GM19025 (cell line): Measurements from ENCODE around the gene TEKT5.
"Not testable (repeated sequence)": the region's sequence is repeated elsewhere in the genome, so short reads cannot be mapped to it uniquely, and the experiment has no call there.

Source experiments
- ATAC-seq: cut with Tn5 transposase; IDR thresholded peaks from one replicate; pipeline ENCODE4 v1.9.1; 2021; ENCODE audit warnings: mild to moderate bottlenecking, low read depth, moderate library complexity; ENCODE audit not compliant: unreplicated experiment

The TEKT5 gene

GRCh38 chr16:10685709-10686108, 9.0 kb downstream of the TEKT5 start:
- ATAC-seq = no peak

GRCh38 chr16:10684511-10685151, 10.1 kb downstream of the TEKT5 start:
- ATAC-seq = no peak

GRCh38 chr16:10683170-10683569, 11.6 kb downstream of the TEKT5 start:
- no peak for ATAC-seq

DNA sequence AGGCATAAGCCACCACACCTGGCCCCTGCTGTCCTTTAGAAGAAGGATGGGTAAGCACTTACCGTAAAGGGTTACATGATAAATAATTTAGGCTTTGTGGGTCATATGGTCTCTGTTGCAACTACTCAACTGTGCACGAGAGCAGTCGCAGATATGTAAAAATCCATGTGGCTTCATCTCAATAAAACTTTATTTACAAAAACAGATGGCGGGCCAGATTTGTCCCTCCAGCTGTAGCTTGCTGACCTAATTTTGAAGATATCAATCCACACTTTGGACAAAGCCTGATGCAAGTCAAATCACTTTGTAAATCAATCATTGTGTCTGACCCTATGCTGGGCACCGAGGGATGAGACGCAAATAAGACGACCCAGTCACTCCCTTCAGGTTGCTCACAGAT, 12.1 kb downstream of the TEKT5 start:
- ATAC-seq = no peak

- no peak for ATAC-seq
Measured at GRCh38 chr16:10681310-10682308, 13.1 kb downstream of the TEKT5 start.

GRCh38 chr16:10679921-10680320, 14.8 kb downstream of the TEKT5 start:
- no peak for ATAC-seq

GRCh38 chr16:10679441-10679840, 15.3 kb downstream of the TEKT5 start:
- ATAC-seq = not testable (repeated sequence)

DNA sequence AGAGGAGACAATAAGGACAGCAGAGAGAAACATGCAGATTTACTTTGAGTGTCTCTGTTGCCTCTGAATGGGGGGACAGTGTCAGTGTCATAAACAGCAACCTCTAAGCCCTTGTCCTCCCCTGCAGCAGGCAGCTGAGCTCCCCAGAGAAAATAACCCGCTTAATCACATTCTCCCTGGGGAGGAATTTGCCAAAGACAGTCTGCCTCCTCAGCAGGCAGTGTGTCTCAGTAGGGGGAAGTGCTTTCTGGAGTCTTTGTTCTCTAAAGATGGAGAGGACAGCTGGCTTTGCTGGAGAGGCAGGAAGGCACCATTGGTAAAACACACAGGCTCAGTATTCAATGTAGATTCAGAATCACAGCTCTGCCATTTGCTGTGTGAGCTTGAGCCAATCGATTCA, 16.1 kb downstream of the TEKT5 start:
- no peak for ATAC-seq

DNA sequence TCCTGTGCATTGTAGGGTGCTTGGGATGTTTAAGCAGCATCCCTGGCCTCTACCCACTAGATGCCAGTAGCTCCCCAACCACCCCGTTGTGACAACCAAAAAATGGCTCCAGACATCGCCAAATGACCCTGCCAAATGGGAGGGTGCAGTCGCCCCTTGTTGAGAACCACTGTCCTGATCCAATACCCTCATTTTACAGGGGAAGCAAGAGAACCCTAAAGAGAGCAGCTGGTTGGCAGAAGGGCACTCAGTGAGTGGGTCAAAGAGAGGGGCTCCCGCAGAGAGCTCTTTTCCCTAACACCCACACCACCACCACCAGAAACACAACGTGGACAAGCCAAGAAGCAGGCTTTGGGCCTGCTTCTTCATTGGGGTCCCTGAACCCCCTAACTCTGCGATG, 18.4 kb downstream of the TEKT5 start:
- ATAC-seq = no peak

- no peak for ATAC-seq
Measured at GRCh38 chr16:10675861-10676260, 18.9 kb downstream of the TEKT5 start.

DNA sequence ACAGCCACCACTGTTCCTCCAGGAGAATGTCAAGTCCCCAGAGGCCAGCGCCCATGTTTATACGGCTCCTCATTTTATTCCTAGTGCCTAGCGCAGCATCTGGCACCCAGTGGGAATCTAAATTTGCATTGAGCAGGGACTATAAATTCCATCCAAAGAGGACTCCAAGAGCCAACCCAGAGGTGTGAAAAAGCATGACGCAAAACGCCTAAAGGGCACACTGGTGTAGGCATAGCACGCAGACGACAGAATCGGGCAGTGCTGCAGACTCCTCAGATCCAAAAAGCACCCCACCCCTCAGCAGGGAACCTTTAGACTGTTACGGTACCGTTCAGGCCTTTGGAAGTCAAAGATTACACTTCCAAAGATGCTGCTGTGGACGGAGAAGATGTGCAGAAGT, 19.5 kb downstream of the TEKT5 start:
- no peak for ATAC-seq

- no peak for ATAC-seq
Measured at GRCh38 chr16:10671729-10672128, 23.0 kb downstream of the TEKT5 start.

DNA sequence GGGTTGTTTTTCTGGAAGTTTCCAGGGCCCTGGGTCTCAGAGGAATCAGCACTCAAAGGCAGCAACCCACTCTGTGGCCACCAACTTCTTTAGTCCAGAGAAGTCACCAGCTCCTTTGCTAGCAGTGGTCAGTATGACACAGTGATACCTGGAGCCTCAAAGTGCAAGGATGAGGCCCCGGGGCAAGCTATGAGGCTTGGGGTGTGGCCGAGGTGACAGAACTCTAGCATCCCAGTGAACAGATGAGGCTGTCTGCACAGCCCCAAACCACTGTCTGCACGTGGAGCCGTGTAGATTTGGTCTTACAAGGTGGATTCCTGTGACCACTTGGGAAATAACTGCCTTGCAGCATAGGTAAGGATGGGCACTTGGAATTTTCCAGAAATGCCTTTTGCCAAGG, 24.9 kb downstream of the TEKT5 start:
- ATAC-seq = no peak

- no peak for ATAC-seq
Measured at GRCh38 chr16:10668322-10669045, 26.2 kb downstream of the TEKT5 start.

GRCh38 chr16:10667239-10667638, 27.5 kb downstream of the TEKT5 start:
- ATAC-seq = no peak

GRCh38 chr16:10666291-10666690, 28.4 kb downstream of the TEKT5 start:
- ATAC-seq = no peak

- no peak for ATAC-seq
Measured at GRCh38 chr16:10665166-10665565, 29.6 kb downstream of the TEKT5 start.

DNA sequence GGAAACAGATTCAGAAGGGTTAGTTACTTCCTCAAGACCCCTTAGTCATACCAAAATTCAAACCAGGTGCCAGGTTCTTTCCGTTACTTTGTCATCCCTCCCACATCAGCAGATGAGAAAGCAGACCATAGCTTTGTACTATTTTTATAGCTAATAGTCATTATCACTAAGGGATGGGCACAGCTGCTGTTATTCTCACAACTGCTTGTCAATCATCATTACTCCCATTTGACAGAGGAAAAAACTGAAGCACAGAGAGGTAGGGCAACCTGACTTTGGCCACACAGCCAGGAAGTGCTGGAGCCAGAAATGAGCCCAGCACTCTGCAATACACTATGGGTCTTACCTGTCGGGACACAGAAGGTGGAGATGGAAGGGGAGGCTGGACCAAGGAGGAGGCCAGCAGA, 30.0 kb downstream of the TEKT5 start:
- no peak for ATAC-seq

DNA sequence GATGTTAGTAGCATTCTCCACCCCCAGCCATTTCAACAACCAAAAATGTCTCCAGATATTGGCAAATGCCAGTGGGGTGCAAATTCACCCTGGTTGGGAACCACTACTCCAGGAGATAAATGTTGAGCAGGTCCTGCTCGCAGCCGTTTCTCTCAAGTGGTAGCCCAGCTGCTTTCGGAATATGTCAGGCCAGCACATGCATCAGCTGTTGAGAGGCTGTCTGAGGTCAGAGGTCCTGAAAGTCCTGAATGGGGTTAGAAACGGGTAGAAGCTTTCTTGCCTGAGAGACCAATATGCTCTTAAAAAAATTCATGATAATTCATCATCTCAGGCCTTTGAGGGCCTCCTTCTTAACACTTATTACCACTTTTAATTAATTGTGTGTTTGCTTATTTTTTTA, 31.0 kb downstream of the TEKT5 start:
- no peak for ATAC-seq

- no peak for ATAC-seq
Measured at GRCh38 chr16:10663146-10663545, 31.6 kb downstream of the TEKT5 start.

DNA sequence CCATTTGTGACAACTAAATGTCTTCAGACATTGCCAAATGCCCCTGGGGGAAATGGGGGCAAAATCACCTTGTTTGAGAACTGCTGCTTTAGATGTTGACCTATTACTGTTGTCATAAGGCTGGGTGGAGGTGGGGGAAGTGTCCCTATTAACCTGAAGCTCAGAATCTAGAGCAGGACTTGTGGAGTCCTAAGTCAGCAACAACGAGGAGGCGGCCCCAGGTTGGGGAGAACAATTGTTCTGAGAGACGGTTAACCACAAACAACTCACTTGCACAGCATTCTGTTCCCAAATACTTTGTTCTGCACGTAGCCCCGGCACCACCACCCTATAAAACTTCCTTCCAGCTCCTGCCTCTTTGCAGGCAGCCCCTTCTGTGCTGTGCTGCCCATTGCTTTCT, 32.5 kb downstream of the TEKT5 start:
- ATAC-seq = no peak
